Vagina (tissue), 2 donors: ENCODE results near the gene MRGPRF.

Experiments used
- POLR2A ChIP-seq, 2 donors: fragments of 450-650 bp; IDR thresholded peaks; one replicate each; pipeline ENCODE4 v1.6.1; 2017; ENCODE audit warnings: antibody characterized with exemption in 2 of 2, mild to moderate bottlenecking in 2 of 2, moderate library complexity in 2 of 2
- POLR2AphosphoS5 ChIP-seq, 2 donors: sonication (generic); formaldehyde crosslinking; IDR thresholded peaks; one replicate each; pipeline ENCODE4 v1.9.0; 2017; ENCODE audit warnings: antibody characterized with exemption in 2 of 2, mild to moderate bottlenecking in 2 of 2, low read depth in 1 of 2; ENCODE audit not compliant: insufficient read depth in 1 of 2
- TF ChIP-seq, protein P1 (sequence below), 3 experiments: fragments of 450-650 bp in 2 of 3; fragments of 200-600 bp in 1 of 3; sonication (generic) in 1 of 3; IDR thresholded peaks; one replicate each; pipeline ENCODE4 v1.5.1; 2017 to 2019; ENCODE audit warnings: antibody characterized with exemption in 3 of 3, mild to moderate bottlenecking in 2 of 3, moderate library complexity in 2 of 3

- TF ChIP-seq, protein P1, sequence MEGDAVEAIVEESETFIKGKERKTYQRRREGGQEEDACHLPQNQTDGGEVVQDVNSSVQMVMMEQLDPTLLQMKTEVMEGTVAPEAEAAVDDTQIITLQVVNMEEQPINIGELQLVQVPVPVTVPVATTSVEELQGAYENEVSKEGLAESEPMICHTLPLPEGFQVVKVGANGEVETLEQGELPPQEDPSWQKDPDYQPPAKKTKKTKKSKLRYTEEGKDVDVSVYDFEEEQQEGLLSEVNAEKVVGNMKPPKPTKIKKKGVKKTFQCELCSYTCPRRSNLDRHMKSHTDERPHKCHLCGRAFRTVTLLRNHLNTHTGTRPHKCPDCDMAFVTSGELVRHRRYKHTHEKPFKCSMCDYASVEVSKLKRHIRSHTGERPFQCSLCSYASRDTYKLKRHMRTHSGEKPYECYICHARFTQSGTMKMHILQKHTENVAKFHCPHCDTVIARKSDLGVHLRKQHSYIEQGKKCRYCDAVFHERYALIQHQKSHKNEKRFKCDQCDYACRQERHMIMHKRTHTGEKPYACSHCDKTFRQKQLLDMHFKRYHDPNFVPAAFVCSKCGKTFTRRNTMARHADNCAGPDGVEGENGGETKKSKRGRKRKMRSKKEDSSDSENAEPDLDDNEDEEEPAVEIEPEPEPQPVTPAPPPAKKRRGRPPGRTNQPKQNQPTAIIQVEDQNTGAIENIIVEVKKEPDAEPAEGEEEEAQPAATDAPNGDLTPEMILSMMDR (IDR thresholded peaks at IDR 0.05), result no peak
- TF ChIP-seq POLR2AphosphoS5 (IDR thresholded peaks at IDR 0.05; ENCODE audit: insufficient read depth in 1 of 2, low read depth in 1 of 2) (no peak), POLR2A (IDR thresholded peaks at IDR 0.05) (no peak)
Observed at GRCh38 chr11:69061713-69062053, 48.6 kb upstream of the MRGPRF start.
